Body of pancreas (tissue), 4 donors: ENCODE data around the gene GALNT2.

Experiments
- POLR2A ChIP-seq, 3 donors: fragments of 450-650 bp; IDR thresholded peaks; one replicate each; pipeline ENCODE4 v1.6.1; 2016; ENCODE audit warnings: antibody characterized with exemption in 3 of 3, mild to moderate bottlenecking in 2 of 3
- TF ChIP-seq, protein P1 (sequence below), 7 experiments: fragments of 450-650 bp in 4 of 7; fragments of 200-600 bp in 3 of 7; sonication (generic) in 3 of 7; IDR thresholded peaks; one replicate each; pipeline ENCODE4 v1.5.1; 2016 to 2019; ENCODE audit warnings: antibody characterized with exemption in 7 of 7

DNA sequence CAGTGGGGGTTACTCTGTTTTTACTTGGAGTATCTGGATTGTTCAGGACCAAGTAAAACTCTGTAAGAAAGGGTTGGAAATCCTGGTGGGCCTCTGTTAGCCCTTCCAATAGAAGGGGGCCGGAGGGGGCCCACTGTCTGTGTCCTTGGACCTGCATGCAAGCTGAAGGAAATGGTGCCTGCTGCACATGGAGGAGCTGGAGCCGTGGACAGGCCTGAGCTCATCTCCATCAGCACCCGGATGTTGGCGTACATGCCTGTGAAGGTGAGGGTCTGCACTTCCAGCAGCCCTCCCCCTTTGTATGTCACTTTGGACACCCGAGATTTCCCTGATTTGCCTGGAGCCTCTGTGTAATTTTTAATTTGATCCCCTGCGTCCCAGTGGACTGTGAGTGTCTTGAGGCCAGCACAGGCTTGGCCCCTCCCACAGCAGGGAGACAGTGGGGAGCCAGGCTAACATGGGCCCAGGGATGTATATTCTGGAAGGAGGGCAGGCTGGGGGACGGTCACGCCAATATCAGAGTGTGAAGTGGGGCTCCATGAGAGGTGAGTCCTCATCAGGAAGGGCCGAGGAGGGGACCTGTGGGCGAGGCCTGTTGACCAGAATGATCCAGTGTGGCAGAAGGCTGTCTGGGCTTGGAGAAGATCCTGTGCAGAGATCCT, 16.8 kb downstream of the GALNT2 start:
- no peak for TF ChIP-seq POLR2A (IDR thresholded peaks at IDR 0.05)
- TF ChIP-seq, protein P1, sequence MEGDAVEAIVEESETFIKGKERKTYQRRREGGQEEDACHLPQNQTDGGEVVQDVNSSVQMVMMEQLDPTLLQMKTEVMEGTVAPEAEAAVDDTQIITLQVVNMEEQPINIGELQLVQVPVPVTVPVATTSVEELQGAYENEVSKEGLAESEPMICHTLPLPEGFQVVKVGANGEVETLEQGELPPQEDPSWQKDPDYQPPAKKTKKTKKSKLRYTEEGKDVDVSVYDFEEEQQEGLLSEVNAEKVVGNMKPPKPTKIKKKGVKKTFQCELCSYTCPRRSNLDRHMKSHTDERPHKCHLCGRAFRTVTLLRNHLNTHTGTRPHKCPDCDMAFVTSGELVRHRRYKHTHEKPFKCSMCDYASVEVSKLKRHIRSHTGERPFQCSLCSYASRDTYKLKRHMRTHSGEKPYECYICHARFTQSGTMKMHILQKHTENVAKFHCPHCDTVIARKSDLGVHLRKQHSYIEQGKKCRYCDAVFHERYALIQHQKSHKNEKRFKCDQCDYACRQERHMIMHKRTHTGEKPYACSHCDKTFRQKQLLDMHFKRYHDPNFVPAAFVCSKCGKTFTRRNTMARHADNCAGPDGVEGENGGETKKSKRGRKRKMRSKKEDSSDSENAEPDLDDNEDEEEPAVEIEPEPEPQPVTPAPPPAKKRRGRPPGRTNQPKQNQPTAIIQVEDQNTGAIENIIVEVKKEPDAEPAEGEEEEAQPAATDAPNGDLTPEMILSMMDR (IDR thresholded peaks at IDR 0.05) = no peak
